ENCODE results near the gene SLC2A6.

Gene SLC2A6

GRCh38 chr9:133515615-133516255 is 36.8 kb upstream of the SLC2A6 start:
- no peak for DNase-seq

GRCh38 chr9:133515240-133515610 is 36.3 kb upstream of the SLC2A6 start:
- no peak for DNase-seq

GRCh38 chr9:133514460-133515239 is 35.8 kb upstream of the SLC2A6 start:
- DNase-seq = peak; percentile 78

GRCh38 chr9:133513214-133514100 is 34.6 kb upstream of the SLC2A6 start:
- DNase-seq = no peak

GRCh38 chr9:133512253-133513213 is 33.6 kb upstream of the SLC2A6 start:
- no peak for DNase-seq

- DNase-seq = no peak
These were observed 32.7 kb upstream of the SLC2A6 start for GRCh38 chr9:133511607-133512006.

GRCh38 chr9:133510926-133511505 is 32.1 kb upstream of the SLC2A6 start:
- peak; percentile 53 for DNase-seq

- DNase-seq = peak; percentile 75
These were observed 30.5 kb upstream of the SLC2A6 start for GRCh38 chr9:133509179-133510083.

- no peak for DNase-seq
These were observed 29.1 kb upstream of the SLC2A6 start for GRCh38 chr9:133508046-133508445.

GRCh38 chr9:133507246-133507965 is 28.5 kb upstream of the SLC2A6 start:
- DNase-seq = no peak

GRCh38 chr9:133506653-133507038 is 27.7 kb upstream of the SLC2A6 start:
- DNase-seq = peak; percentile 78

GRCh38 chr9:133505901-133506652 is 27.2 kb upstream of the SLC2A6 start:
- peak; percentile 83 for DNase-seq

- no peak for DNase-seq
These were observed 26.4 kb upstream of the SLC2A6 start for GRCh38 chr9:133505186-133505830.

GRCh38 chr9:133502112-133502511 is 23.2 kb upstream of the SLC2A6 start:
- DNase-seq = no peak

- DNase-seq = no peak
These were observed 21.0 kb upstream of the SLC2A6 start for GRCh38 chr9:133499892-133500270.

GRCh38 chr9:133499132-133499891 is 20.4 kb upstream of the SLC2A6 start:
- no peak for DNase-seq

GRCh38 chr9:133496861-133497842 is 18.3 kb upstream of the SLC2A6 start:
- DNase-seq = no peak
